HepG2 (cell line): ENCODE results near the gene MAP3K19. TPM values are rescaled to one million over a fixed set of nuclear protein-coding genes. Genes with fewer than 3 reads are reported as not detected.

Experiments
- CREM ChIP-seq, 2 experiments: sonication (generic) in 1 of 2; formaldehyde crosslinking in 1 of 2; IDR thresholded peaks; 2 replicates each; pipeline versions ENCODE4 v1.4.0 to v1.6.1; 2016 to 2020; ENCODE audit warnings: antibody characterized with exemption in 1 of 2, mild to moderate bottlenecking in 1 of 2, missing genetic modification reagents in 1 of 2
- ETS1 ChIP-seq: sonication (generic); formaldehyde crosslinking; IDR thresholded peaks from 2 replicates; pipeline ENCODE4 v1.4.0; 2020; ENCODE audit warnings: missing genetic modification reagents
- FOXA3 ChIP-seq: IDR thresholded peaks from 2 replicates; pipeline ENCODE4 v1.6.1; 2016; ENCODE audit warnings: missing genetic modification reagents, missing compliant biosample characterization
- FOXK2 ChIP-seq: fragments of 450-650 bp; IDR thresholded peaks from 2 replicates; pipeline ENCODE4 v1.6.1; 2016
- GTF2F1 ChIP-seq: fragments of 150-350 bp; IDR thresholded peaks from 2 replicates; pipeline ENCODE4 v1.6.1; 2014; ENCODE audit warnings: low read length
- HBP1 ChIP-seq: IDR thresholded peaks from 2 replicates; pipeline ENCODE4 v1.6.1; 2016; ENCODE audit warnings: low read depth, control low read depth
- JARID2 ChIP-seq: sonication (generic); formaldehyde crosslinking; IDR thresholded peaks from 2 replicates; pipeline ENCODE4 v1.8.1; 2023; ENCODE audit warnings: missing genetic modification reagents, inconsistent platforms; ENCODE audit not compliant: insufficient replicate concordance
- KLF15 ChIP-seq: sonication (generic); formaldehyde crosslinking; IDR thresholded peaks from 2 replicates; pipeline ENCODE4 v1.8.1; 2023; ENCODE audit warnings: borderline replicate concordance, mild to moderate bottlenecking, inconsistent platforms, missing genetic modification reagents, mixed read lengths
- MXD1 ChIP-seq: sonication (generic); formaldehyde crosslinking; IDR thresholded peaks from 2 replicates; pipeline ENCODE4 v1.4.0; 2020; ENCODE audit warnings: mild to moderate bottlenecking, missing genetic modification reagents
- NCOA1 ChIP-seq: sonication (generic); formaldehyde crosslinking; IDR thresholded peaks from 2 replicates; pipeline ENCODE4 v1.9.0; 2021; ENCODE audit warnings: missing genetic modification reagents
- NFE2 ChIP-seq: sonication (generic); formaldehyde crosslinking; IDR thresholded peaks from 2 replicates; pipeline ENCODE4 v1.4.0; 2020; ENCODE audit warnings: missing genetic modification reagents
- NKX3-1 ChIP-seq: sonication (generic); formaldehyde crosslinking; IDR thresholded peaks from 2 replicates; pipeline ENCODE4 v1.5.0; 2020; ENCODE audit warnings: missing genetic modification reagents
- RBM22 ChIP-seq: fragments of 200-400 bp; formaldehyde crosslinking; optimal IDR thresholded peaks from 2 replicates; pipeline ENCODE3; 2017; ENCODE audit warnings: mild to moderate bottlenecking, low read length, moderate library complexity
- SAP130 ChIP-seq: IDR thresholded peaks from 2 replicates; pipeline ENCODE4 v1.6.1; 2016; ENCODE audit warnings: low read depth
- TCF7 ChIP-seq: sonication (generic); IDR thresholded peaks from 2 replicates; pipeline ENCODE4 v1.6.1; 2016; ENCODE audit warnings: antibody characterized with exemption, low read depth
- ZIK1 ChIP-seq: sonication (generic); formaldehyde crosslinking; IDR thresholded peaks from 2 replicates; pipeline ENCODE4 v1.5.0; 2020; ENCODE audit warnings: mild to moderate bottlenecking, low read depth, missing genetic modification reagents, borderline replicate concordance
- ZNF180 ChIP-seq: sonication (generic); formaldehyde crosslinking; IDR thresholded peaks from 2 replicates; pipeline ENCODE4 v1.4.0; 2020; ENCODE audit warnings: low read depth, missing genetic modification reagents, borderline replicate concordance
- ZNF296 ChIP-seq: sonication (generic); formaldehyde crosslinking; conservative IDR thresholded peaks from 2 replicates; pipeline ENCODE4 v1.5.0; 2020; ENCODE audit warnings: mild to moderate bottlenecking, missing genetic modification reagents
- ZNF382 ChIP-seq: sonication (generic); formaldehyde crosslinking; IDR thresholded peaks from 2 replicates; pipeline ENCODE4 v1.5.0; 2020; ENCODE audit warnings: missing genetic modification reagents, mild to moderate bottlenecking, borderline replicate concordance
- ZNF510 ChIP-seq: sonication (generic); formaldehyde crosslinking; IDR thresholded peaks from 2 replicates; pipeline ENCODE4 v1.4.0; 2020; ENCODE audit warnings: low read depth, mild to moderate bottlenecking, missing genetic modification reagents
- ZNF530 ChIP-seq: sonication (generic); formaldehyde crosslinking; IDR thresholded peaks from 2 replicates; pipeline ENCODE4 v1.5.0; 2020; ENCODE audit warnings: low read depth, mild to moderate bottlenecking, missing genetic modification reagents
- ZNF563 ChIP-seq: sonication (generic); formaldehyde crosslinking; IDR thresholded peaks from 2 replicates; pipeline ENCODE4 v1.8.0; 2022; ENCODE audit warnings: mild to moderate bottlenecking, moderate library complexity, missing genetic modification reagents
- ZNF570 ChIP-seq: sonication (generic); formaldehyde crosslinking; IDR thresholded peaks from 2 replicates; pipeline ENCODE4 v1.4.0; 2020; ENCODE audit warnings: mild to moderate bottlenecking, missing genetic modification reagents, borderline replicate concordance
- ZNF572 ChIP-seq: sonication (generic); formaldehyde crosslinking; IDR thresholded peaks from 2 replicates; pipeline ENCODE4 v1.5.1; 2020; ENCODE audit warnings: mild to moderate bottlenecking, missing genetic modification reagents
- ZNF704 ChIP-seq: sonication (generic); formaldehyde crosslinking; IDR thresholded peaks from 2 replicates; pipeline ENCODE4 v1.8.1; 2023; ENCODE audit warnings: mild to moderate bottlenecking, inconsistent platforms, moderate library complexity, missing genetic modification reagents, borderline replicate concordance
- ZNF768 ChIP-seq: sonication (generic); formaldehyde crosslinking; IDR thresholded peaks from 2 replicates; pipeline ENCODE4 v1.4.0; 2020; ENCODE audit warnings: missing genetic modification reagents
- ZSCAN9 ChIP-seq: IDR thresholded peaks from 2 replicates; pipeline ENCODE4 v1.6.1; 2016; ENCODE audit warnings: borderline replicate concordance
- polyA plus RNA-seq, 8 experiments: library from polyadenylated mRNA; depleted of rRNA in 3 of 8; stranded (reverse) in 7 of 8; unstranded in 1 of 8; fragments of >200 nt; fragmentation: Illumina TruSeq in 4 of 8; extraction: Trizol in 4 of 8; gene quantifications; 2 replicates each; pipeline versions ENCODE4 v1.2.1 to v1.2.3, GENCODE V29; 2011 to 2016; ENCODE audit warnings: low read depth in 4 of 8, missing spikeins in 1 of 8, mixed read lengths in 1 of 8; ENCODE audit not compliant: insufficient read depth in 1 of 8
- total RNA-seq, 5 experiments: library from RNA; depleted of rRNA; stranded (reverse); fragments of >200 nt; fragmentation: Illumina TruSeq; extraction: Trizol; gene quantifications; 2 replicates each; pipeline ENCODE4 v1.2.3, GENCODE V29; 2016; ENCODE audit warnings: low read depth in 1 of 5

MAP3K19 gene
- total and polyA plus RNA-seq, 2 of the 13 experiments (the other 11 are each of a cell fraction or from before 2014, with no cell fraction given), result not detected

DNA sequence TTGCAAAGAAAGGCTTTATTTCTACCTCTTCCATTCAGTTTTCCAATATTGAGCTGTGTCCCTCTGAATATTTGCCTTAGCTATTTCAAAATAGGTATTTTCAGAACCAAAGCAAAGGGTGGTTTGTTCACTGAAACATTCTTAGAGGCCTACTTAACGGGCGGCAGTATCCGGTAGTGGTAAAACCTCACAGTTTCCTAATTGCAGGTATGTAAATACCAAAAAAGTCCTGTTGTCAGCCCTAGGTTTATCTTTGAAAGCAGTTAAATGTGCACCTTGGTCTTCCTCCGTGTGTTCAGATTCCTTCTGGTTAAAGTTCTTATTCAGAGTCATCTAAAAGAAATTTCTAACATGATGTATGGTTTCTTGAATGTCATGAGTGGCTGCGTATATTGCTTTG lies 89.8 kb downstream of the MAP3K19 start (continued):
- no peak for TF ChIP-seq ETS1 (CRISPR knock-in tag)
- TF ChIP-seq MXD1 (CRISPR knock-in tag), result no peak
- no peak for TF ChIP-seq ZNF296 (CRISPR knock-in tag)
- TF ChIP-seq SAP130 (CRISPR knock-in tag), result no peak
- no peak for TF ChIP-seq KLF15 (CRISPR knock-in tag)
- no peak for TF ChIP-seq NFE2
- peak; percentile 41; the same call in 1 of the 2 replicates for TF ChIP-seq TCF7
- peak; percentile 55 for TF ChIP-seq CREM (IDR thresholded peaks at IDR 0.05)
- TF ChIP-seq CREM (CRISPR knock-in tag; IDR thresholded peaks at IDR 0.05), result no peak
- no peak for TF ChIP-seq GTF2F1
- peak; percentile 85 for TF ChIP-seq RBM22
- TF ChIP-seq FOXK2, result no peak
- no peak for TF ChIP-seq ZNF570 (CRISPR knock-in tag)
- TF ChIP-seq HBP1 (CRISPR knock-in tag), result no peak
- TF ChIP-seq ZSCAN9 (CRISPR knock-in tag), result no peak
- no peak for TF ChIP-seq ZNF572 (CRISPR knock-in tag)
- TF ChIP-seq NCOA1 (CRISPR knock-in tag), result no peak
- 0 out of 2 replicates have a peak, but pooled peaks have one; percentile 8 for TF ChIP-seq FOXA3 (CRISPR knock-in tag)
- no peak for TF ChIP-seq ZNF382
- TF ChIP-seq ZNF768, result no peak
- no peak for TF ChIP-seq ZNF704 (CRISPR knock-in tag)
- TF ChIP-seq NKX3-1 (CRISPR knock-in tag), result no peak
- no peak for TF ChIP-seq ZNF530
- TF ChIP-seq ZNF563 (CRISPR knock-in tag), result no peak
- no peak for TF ChIP-seq ZNF180 (CRISPR knock-in tag)
- TF ChIP-seq ZIK1 (CRISPR knock-in tag), result no peak
- TF ChIP-seq JARID2 (CRISPR knock-in tag), result no peak
- no peak for TF ChIP-seq ZNF510 (CRISPR knock-in tag)
